ENCODE results near the gene ADRA2B.
"Not testable (repeated sequence)": the region's sequence is repeated elsewhere in the genome, so short reads cannot be mapped to it uniquely, and the experiment has no call there.

Gene ADRA2B

DNA sequence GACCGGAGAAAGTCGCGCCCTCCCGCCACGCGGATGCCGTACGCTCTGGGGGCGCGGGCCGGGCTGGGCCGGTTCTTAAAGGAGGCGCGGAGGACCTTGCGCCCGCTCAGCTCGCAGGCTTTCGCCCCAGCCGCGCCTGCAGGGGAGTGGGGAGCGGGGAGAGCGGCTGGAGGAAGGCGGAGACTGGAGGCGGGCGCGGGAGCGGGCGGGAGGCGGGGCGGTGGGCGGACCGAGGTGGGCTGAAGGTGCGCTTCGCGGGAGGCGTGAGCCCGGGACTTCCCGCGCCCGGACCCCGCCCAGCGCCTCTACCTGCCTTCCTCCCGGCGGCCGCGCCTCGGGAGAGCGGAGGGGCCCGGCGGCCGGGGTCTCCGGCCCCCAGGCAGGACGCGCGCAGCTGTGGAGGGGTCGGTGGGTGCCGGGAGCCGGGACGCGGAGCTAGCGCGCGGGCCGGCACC lies at the start of gene ADRA2B:
Gene ADRA2B (minus strand): TSS at position 148 of the 455 bp plus-strand sequence. CDS start 422 bp downstream, outside the sequence.
- ATAC-seq (replicated peaks; ENCODE audit: extremely low read depth, poor library complexity, severe bottlenecking) (peak; percentile 60), DNase-seq (ENCODE audit: low spot score in 2 of 2) (no peak)
- H3K27ac Mint-ChIP-seq (ENCODE audit: low read depth) = peak within 1 kb of the TSS; percentile 91
- peaks cover 40% of the 10 kb centered on the region for H3K27me3 Mint-ChIP-seq
- peaks cover 28% of the 10 kb centered on the region for H3K4me1 Mint-ChIP-seq
- H3K9me3 Mint-ChIP-seq = no peaks in the 10 kb centered on the region
- H3K4me3 Mint-ChIP-seq = peak within 1 kb of the TSS; percentile 85
- peaks cover 23% of the 10 kb centered on the region for H3K36me3 Mint-ChIP-seq (ENCODE audit: insufficient read depth)

DNA sequence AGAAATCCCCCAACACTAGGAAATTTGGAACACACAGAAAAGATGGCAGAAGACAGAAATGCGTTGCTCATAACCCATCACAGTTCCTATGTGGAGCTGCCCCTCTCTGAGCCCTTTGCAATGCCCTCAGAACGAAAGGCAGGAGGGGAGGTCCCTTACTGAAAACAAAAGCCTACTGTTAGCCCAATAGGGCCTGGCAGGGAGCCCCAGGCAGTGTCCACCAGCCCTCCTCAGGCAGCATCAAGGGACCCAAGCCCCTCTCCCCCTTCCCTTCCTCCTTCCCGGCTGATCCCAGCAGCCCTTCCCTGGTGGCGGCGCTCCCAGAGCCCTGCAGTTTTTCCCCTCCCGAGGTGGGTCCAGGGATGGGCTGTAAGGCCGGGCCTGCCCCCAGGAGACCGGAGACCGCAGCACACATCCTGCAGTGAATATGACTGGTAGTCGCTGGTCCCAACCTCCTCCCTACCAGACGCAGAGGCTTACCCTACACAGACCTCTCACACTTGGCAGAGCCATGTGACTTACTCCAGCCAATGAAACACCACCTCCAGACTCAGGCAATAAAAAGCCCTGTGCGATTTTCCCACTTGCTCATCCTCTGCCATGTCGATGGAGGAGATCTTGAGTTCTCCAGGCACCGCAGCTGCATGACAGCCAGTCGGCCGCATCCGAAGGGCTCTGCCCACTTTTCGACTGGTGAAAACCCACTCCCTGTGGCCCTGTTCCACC lies 48.3 kb upstream of the ADRA2B start:
- H3K27me3 Mint-ChIP-seq = no peaks in the 10 kb centered on the region
- peaks cover 23% of the 10 kb centered on the region for H3K36me3 Mint-ChIP-seq (ENCODE audit: insufficient read depth)
- DNase-seq (ENCODE audit: low spot score in 2 of 2) (peak in 1 of 2 donors; percentile 63), ATAC-seq (replicated peaks; ENCODE audit: extremely low read depth, poor library complexity, severe bottlenecking) (peak; percentile 76)
- H3K4me1 Mint-ChIP-seq = peaks cover 73% of the 10 kb centered on the region
- peak overlapping the region; percentile 99 for H3K27ac Mint-ChIP-seq (ENCODE audit: low read depth)
- H3K9me3 Mint-ChIP-seq = no peaks in the 10 kb centered on the region
- peak overlapping the region; percentile 82 for H3K4me3 Mint-ChIP-seq

DNA sequence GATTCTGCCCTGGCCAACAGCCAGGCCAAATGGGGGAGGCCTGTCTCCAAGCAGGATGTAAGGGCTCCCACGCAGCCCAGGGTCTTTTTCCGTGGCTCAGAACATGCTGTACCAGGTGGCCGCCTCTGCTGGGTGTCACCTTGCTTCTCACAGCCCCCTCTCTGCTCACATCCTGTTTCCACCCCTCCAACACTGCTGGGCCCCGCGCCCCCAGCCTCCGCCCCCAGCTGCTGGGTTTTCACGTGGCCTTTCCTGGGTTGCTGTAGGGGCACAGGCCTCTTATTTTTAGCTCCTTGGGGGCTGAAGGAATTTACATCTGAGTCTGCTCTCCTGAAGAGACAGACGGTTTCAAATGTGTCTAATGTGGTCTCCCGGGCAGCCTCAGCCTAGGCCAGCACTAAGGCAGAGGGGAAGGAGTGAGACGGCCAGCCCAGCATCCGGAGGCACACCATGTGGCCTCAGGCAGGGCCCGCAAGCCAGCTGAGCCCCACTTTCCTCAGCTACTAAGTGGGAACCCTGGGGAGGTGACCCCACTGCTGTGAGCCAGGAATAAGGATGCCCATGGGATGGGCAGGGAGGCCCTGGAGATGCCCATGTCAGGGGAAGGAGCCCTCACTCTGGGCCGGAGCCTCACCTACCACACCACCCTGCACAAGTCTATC lies 47.5 kb upstream of the ADRA2B start:
- Mint-ChIP-seq H3K4me1 (peaks cover 75% of the 10 kb centered on the region), H3K4me3 (peak overlapping the region; percentile 82), H3K27ac (ENCODE audit: low read depth) (peak overlapping the region; percentile 99), H3K9me3 (no peaks in the 10 kb centered on the region), H3K36me3 (ENCODE audit: insufficient read depth) (peaks cover 23% of the 10 kb centered on the region), H3K27me3 (no peaks in the 10 kb centered on the region)
- peak in 1 of 2 donors; percentile 80 for DNase-seq (ENCODE audit: low spot score in 2 of 2)
- ATAC-seq (replicated peaks; ENCODE audit: extremely low read depth, poor library complexity, severe bottlenecking) = peak; percentile 61

DNA sequence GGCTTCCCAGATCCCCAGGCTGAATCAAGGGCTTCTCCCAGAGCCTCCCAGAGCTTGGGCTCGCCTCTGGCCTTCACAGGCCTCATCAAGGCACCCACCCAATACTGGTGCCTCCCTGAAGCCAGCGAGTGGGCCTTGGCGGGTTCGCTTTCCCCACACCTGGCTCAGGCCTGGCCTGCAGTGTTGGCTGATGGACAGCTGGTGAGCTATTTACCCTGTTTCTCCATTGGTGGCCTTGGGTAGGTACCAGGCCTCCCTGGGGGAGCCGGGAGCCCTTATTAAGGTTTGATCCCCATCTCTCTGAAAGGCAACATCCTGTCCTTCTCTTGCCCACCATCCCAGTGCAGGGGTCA lies 47.0 kb upstream of the ADRA2B start:
- Mint-ChIP-seq H3K27me3 (no peaks in the 10 kb centered on the region), H3K36me3 (ENCODE audit: insufficient read depth) (peaks cover 24% of the 10 kb centered on the region), H3K27ac (ENCODE audit: low read depth) (peak overlapping the region; percentile 99), H3K4me3 (peak overlapping the region; percentile 82), H3K4me1 (peaks cover 76% of the 10 kb centered on the region), H3K9me3 (no peaks in the 10 kb centered on the region)
- DNase-seq (ENCODE audit: low spot score in 2 of 2) (no peak), ATAC-seq (replicated peaks; ENCODE audit: extremely low read depth, poor library complexity, severe bottlenecking) (no peak)

DNA sequence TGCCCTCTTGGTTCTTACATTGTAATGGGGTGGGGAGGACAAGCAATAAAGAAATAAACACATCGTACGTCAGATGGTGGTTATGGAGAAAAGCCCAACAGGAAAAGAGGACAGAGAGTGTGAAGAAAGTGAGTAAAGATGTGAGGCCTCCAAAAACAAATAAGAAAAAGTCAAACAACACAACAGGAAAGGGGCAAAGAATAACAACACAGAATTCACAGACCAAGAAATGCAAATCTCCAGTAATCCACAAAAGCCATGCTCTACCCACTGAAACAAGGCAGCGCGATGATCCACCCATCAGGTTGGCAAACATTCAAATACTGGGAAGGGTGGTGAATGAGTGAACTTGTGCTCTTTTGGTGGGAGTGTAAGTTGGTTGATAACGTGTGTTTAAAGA lies 45.5 kb upstream of the ADRA2B start:
- DNase-seq (ENCODE audit: low spot score in 2 of 2) (no peak), ATAC-seq (replicated peaks; ENCODE audit: extremely low read depth, poor library complexity, severe bottlenecking) (peak; percentile 27)
- peaks cover 75% of the 10 kb centered on the region for H3K4me1 Mint-ChIP-seq
- H3K27me3 Mint-ChIP-seq = no peaks in the 10 kb centered on the region
- peak overlapping the region; percentile 82 for H3K4me3 Mint-ChIP-seq
- H3K9me3 Mint-ChIP-seq = no peaks in the 10 kb centered on the region
- H3K36me3 Mint-ChIP-seq (ENCODE audit: insufficient read depth) = peaks cover 29% of the 10 kb centered on the region
- H3K27ac Mint-ChIP-seq (ENCODE audit: low read depth) = peak overlapping the region; percentile 99

DNA sequence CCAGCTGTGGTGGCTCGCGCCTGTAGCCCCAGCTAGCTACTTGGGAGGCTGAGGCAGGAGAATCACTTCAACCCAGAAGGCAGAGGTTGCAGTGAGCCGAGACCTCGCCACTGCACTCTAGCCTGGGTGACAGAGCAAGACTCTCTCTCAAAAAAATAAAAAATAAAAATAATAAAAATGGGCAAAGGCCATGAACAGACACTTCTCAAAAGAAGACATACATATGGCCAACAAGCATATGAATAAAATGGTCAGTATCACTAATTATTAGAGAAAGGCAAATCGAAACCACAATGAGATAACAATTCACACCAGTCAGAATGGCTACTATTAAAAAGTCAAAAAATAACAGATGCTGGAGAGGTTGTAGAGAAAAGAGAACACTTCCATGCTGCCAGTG lies 44.0 kb upstream of the ADRA2B start:
- H3K4me1 Mint-ChIP-seq = peaks cover 89% of the 10 kb centered on the region
- peaks cover 32% of the 10 kb centered on the region for H3K36me3 Mint-ChIP-seq (ENCODE audit: insufficient read depth)
- peak overlapping the region; percentile 99 for H3K27ac Mint-ChIP-seq (ENCODE audit: low read depth)
- H3K4me3 Mint-ChIP-seq; DNase-seq (ENCODE audit: low spot score in 2 of 2); ATAC-seq (replicated peaks; ENCODE audit: extremely low read depth, poor library complexity, severe bottlenecking); H3K9me3 Mint-ChIP-seq; H3K27me3 Mint-ChIP-seq: not testable (repeated sequence)

DNA sequence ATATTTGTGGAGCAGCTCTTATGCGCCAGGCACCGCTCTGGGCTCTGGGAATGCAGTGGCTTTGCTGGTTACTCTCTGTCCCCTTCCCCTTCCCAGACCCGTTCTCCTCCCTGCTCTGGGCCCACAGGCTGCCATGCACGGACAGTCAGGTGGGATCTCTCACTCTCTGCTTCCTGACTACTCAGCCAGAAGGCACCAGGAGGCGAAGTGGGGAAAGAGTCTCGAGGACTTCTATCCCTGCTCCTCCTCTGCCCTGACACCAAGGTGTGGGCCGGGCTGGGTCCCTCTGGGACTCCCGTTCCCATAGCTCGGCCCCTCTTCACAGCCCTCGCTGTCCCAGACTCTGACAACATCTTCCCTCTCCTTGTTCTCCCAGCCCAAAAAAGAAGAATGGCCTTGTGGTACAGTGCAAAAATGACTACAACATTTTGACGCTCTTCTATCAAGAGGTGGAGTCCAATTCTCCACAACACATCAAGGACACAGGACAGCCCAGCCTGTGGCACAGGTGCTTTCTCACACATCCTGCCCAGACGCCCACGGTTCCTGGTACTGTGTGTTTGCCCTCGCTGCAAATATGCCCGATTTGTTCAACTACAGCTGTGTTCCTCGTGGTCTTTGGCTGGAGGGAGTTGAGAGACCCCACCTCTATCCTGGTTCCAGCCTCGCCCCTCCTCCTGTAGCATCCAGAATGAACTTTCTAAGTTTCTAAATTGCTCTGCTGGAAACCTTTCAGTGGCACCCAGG lies 42.9 kb upstream of the ADRA2B start:
- Mint-ChIP-seq H3K4me1 (peaks cover 84% of the 10 kb centered on the region), H3K27me3 (no peaks in the 10 kb centered on the region), H3K9me3 (no peaks in the 10 kb centered on the region), H3K4me3 (peak overlapping the region; percentile 71), H3K27ac (ENCODE audit: low read depth) (peak overlapping the region; percentile 95), H3K36me3 (ENCODE audit: insufficient read depth) (peaks cover 24% of the 10 kb centered on the region)
- ATAC-seq (replicated peaks; ENCODE audit: extremely low read depth, poor library complexity, severe bottlenecking) (no peak), DNase-seq (ENCODE audit: low spot score in 2 of 2) (no peak)

DNA sequence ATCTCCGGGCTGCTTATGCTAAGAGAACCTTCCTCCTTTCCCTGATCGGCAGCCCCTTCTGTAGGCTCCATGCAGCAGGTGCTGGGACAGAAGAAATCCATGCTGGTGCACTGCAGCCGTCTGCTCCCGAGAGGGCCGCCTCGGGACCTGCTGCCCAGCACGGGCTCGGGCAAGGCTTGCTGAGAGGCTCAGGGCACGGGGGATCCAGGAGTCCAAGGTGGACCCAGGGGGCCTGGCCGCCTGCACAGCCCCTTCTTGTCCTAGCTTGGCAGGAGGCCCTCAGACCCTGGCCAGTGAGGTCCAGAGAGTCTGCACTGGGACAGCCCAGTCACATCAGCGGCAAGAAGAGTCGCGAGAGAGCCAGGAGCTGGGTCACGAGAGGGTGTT lies 42.2 kb upstream of the ADRA2B start:
- DNase-seq (ENCODE audit: low spot score in 2 of 2) (no peak), ATAC-seq (replicated peaks; ENCODE audit: extremely low read depth, poor library complexity, severe bottlenecking) (no peak)
- peaks cover 17% of the 10 kb centered on the region for H3K36me3 Mint-ChIP-seq (ENCODE audit: insufficient read depth)
- H3K4me3 Mint-ChIP-seq = peak overlapping the region; percentile 71
- no peaks in the 10 kb centered on the region for H3K9me3 Mint-ChIP-seq
- peak overlapping the region; percentile 95 for H3K27ac Mint-ChIP-seq (ENCODE audit: low read depth)
- H3K4me1 Mint-ChIP-seq = peaks cover 81% of the 10 kb centered on the region
- no peaks in the 10 kb centered on the region for H3K27me3 Mint-ChIP-seq

DNA sequence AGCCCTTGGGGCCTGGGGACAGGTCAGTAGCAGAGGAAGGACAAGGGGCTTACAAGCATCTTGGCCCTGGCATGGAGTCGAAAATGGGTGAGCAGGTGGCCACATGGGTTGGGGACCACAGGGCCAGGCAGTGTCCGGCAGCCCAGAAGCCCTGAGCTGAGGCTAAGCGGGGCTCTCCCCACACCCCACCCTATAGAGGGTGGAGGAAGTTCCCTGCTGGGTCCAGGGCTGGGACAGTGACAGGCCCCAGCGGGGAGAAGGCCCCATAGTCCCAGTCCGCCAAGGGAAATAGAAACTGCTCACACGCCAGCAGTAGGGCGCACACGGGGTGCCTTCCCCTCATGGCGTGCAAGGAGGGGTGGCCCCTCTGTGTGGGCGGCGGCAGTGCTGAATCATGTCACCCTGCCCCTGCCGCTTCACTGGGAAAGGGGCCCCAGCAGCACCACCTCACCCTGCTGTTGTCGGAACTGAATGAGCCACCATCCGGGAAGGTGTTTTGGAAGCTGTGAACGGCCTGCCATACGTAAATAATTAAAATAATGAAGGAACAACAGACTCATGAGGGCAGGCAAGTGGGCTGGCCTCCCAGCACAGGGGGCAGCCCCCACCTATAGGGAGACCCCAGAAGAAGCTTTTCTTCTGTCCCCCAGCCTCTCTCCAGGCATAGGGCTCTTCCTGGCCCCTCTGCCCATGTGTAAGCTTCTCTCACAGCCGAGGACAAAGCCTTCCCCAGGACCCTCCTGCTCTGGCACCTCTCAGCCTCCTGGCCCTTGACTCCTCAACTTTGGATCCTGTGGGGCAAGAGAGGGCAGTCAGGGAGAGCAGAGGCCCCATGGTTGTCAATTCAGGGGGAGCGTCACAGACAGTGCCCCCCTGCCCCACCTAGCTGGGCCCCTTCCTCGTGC lies 41.5 kb upstream of the ADRA2B start:
- no peaks in the 10 kb centered on the region for H3K9me3 Mint-ChIP-seq
- DNase-seq (ENCODE audit: low spot score in 2 of 2) = peak in 1 of 2 donors; percentile 64
- H3K36me3 Mint-ChIP-seq (ENCODE audit: insufficient read depth) = peaks cover 14% of the 10 kb centered on the region
- H3K27me3 Mint-ChIP-seq = no peaks in the 10 kb centered on the region
- ATAC-seq (replicated peaks; ENCODE audit: extremely low read depth, poor library complexity, severe bottlenecking) = peak; percentile 73
- peak overlapping the region; percentile 71 for H3K4me3 Mint-ChIP-seq
- H3K4me1 Mint-ChIP-seq = peaks cover 80% of the 10 kb centered on the region
- peak overlapping the region; percentile 95 for H3K27ac Mint-ChIP-seq (ENCODE audit: low read depth)

DNA sequence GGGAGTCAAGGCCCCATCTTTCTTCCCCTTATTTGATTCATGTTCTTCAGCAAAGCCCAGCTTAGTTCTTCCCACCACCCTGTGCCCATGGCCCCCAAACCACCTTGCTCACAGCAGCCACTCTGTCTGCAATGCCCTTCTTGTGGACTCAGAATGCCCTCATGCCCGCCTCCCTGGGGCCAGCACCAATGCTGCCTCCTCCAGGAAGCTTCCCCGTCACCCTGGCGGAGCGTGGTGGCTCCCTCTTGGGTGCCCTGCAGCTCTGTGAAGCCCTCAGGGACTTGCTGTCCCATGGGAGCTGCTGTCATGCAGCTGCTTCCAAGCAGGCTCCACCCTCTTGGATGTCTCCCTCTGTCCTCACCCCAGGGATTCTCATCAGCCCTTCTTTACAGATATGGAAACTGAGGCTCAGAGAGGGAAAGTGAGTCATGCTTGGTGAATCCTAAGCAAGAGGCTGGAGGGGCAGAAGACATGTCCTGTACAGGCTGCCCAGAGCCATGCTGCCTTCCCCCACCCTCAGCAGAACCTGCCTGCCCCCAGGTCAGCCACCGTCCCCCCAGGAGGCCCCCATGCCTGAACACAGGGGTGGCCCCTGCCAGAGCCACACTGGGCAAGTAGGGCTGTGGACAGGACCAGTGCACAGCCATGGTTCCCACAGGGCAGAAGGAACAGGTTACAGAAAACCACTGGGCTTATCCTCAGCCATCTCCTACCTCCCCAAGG lies 40.7 kb upstream of the ADRA2B start:
- ATAC-seq (replicated peaks; ENCODE audit: extremely low read depth, poor library complexity, severe bottlenecking) = no peak
- Mint-ChIP-seq H3K27me3 (no peaks in the 10 kb centered on the region), H3K4me3 (peak overlapping the region; percentile 71), H3K36me3 (ENCODE audit: insufficient read depth) (peaks cover 12% of the 10 kb centered on the region), H3K4me1 (peaks cover 74% of the 10 kb centered on the region), H3K9me3 (no peaks in the 10 kb centered on the region), H3K27ac (ENCODE audit: low read depth) (peak overlapping the region; percentile 95)
- DNase-seq (ENCODE audit: low spot score in 2 of 2) = no peak

DNA sequence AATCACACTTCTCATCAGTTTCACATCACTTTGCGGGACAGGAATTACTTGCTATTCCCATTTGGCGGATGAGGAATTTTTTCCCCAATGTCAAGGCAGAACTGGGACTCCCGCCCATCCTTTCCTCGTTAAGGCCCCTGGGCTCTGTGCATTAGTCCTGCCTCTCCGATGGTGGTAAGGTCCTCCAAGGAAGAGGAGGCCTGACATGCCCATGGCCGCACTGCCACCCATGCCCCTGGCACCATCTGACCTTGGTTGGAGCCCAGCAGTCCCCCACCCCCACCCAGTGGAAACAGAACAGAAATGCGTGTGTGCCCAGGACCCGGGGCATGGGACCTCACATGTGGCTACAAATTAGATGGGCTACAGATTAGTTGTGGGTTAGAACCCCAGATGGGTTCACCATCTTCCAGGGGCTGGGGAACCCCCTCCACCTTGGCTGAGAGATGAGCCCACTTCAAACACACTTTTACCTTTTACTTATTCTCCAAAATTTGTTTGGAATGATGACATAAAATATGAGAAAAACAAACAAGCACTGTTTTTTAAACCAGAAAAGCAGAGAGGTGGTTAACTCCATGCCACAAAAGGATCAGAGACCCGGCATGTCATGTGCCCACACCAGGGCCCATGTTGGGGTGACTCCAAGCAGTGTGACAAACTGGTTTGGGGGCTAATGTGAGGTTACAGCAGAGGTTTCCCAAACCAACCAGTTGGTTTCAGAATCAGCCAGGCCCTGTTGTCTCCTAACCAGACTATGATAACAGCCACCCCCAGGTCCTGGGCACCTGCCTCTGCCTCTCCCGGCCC lies 39.8 kb upstream of the ADRA2B start:
- ATAC-seq (replicated peaks; ENCODE audit: extremely low read depth, poor library complexity, severe bottlenecking) = peak; percentile 59
- peak in 1 of 2 donors; percentile 50 for DNase-seq (ENCODE audit: low spot score in 2 of 2)
- peaks cover 75% of the 10 kb centered on the region for H3K4me1 Mint-ChIP-seq
- H3K27me3 Mint-ChIP-seq = no peaks in the 10 kb centered on the region
- H3K27ac Mint-ChIP-seq (ENCODE audit: low read depth) = peak overlapping the region; percentile 95
- H3K4me3 Mint-ChIP-seq = peak overlapping the region; percentile 71
- no peaks in the 10 kb centered on the region for H3K9me3 Mint-ChIP-seq
- peaks cover 12% of the 10 kb centered on the region for H3K36me3 Mint-ChIP-seq (ENCODE audit: insufficient read depth)
